SIG-M5 (cell line): ENCODE measurements around the gene GEMIN2.
"Not testable (repeated sequence)": the region's sequence is repeated elsewhere in the genome, so short reads cannot be mapped to it uniquely, and the experiment has no call there.

ENCODE experiments used
- DNase-seq: peaks from one replicate; lab custom pipeline; 2025; lab: John Stamatoyannopoulos, UW

GEMIN2 gene

GRCh38 chr14:39114073-39114838, at the start of gene GEMIN2:
GEMIN2 (plus strand) TSS chr14:39114323; CDS start chr14:39114339, 16 bp downstream.
- peak; percentile 55 for DNase-seq

- DNase-seq = not testable (repeated sequence)
Measured at GRCh38 chr14:39069169-39069805, 44.8 kb upstream of the GEMIN2 start.

- DNase-seq = no peak
Measured at GRCh38 chr14:39069923-39070322, 44.2 kb upstream of the GEMIN2 start.

GRCh38 chr14:39071096-39071495, 43.0 kb upstream of the GEMIN2 start:
- DNase-seq = no peak

GRCh38 chr14:39080886-39081285, 33.2 kb upstream of the GEMIN2 start:
- no peak for DNase-seq

- DNase-seq = no peak
Measured at GRCh38 chr14:39083127-39083526, 31.0 kb upstream of the GEMIN2 start.

GRCh38 chr14:39085933-39086332, 28.2 kb upstream of the GEMIN2 start:
- DNase-seq = no peak

GRCh38 chr14:39087493-39087892, 26.6 kb upstream of the GEMIN2 start:
- DNase-seq = no peak

GRCh38 chr14:39090548-39091111, 23.5 kb upstream of the GEMIN2 start:
- DNase-seq = no peak

- no peak for DNase-seq
Measured at GRCh38 chr14:39091716-39092115, 22.4 kb upstream of the GEMIN2 start.

- DNase-seq = no peak
Measured at GRCh38 chr14:39094515-39094914, 19.6 kb upstream of the GEMIN2 start.

- no peak for DNase-seq
Measured at GRCh38 chr14:39097159-39097558, 17.0 kb upstream of the GEMIN2 start.

GRCh38 chr14:39099215-39099614, 14.9 kb upstream of the GEMIN2 start:
- DNase-seq = not testable (repeated sequence)

GRCh38 chr14:39099748-39100147, 14.4 kb upstream of the GEMIN2 start:
- DNase-seq = no peak

GRCh38 chr14:39102265-39102968, 11.7 kb upstream of the GEMIN2 start:
- no peak for DNase-seq

- DNase-seq = peak; percentile 24
Measured at GRCh38 chr14:39102969-39103957, 10.9 kb upstream of the GEMIN2 start, which contains the start of gene SEC23A. SEC23A (minus strand) TSS chr14:39103235; CDS start chr14:39096118, 7,117 bp downstream.

- not testable (repeated sequence) for DNase-seq
Measured at GRCh38 chr14:39104078-39104801, 9.9 kb upstream of the GEMIN2 start.

- DNase-seq = no peak
Measured at GRCh38 chr14:39107591-39107996, 6.5 kb upstream of the GEMIN2 start.

GRCh38 chr14:39108791-39109190, 5.3 kb upstream of the GEMIN2 start:
- no peak for DNase-seq

GRCh38 chr14:39109893-39110715, 4.0 kb upstream of the GEMIN2 start:
- DNase-seq = no peak
